DMS53 (cell line): ENCODE results near the gene GNAQ.
"Not testable (repeated sequence)": the region's sequence is repeated elsewhere in the genome, so short reads cannot be mapped to it uniquely, and the experiment has no call there.

Experiments used
- DNase-seq: peaks from one replicate; lab custom pipeline; 2025; lab: John Stamatoyannopoulos, UW

GNAQ gene

DNA sequence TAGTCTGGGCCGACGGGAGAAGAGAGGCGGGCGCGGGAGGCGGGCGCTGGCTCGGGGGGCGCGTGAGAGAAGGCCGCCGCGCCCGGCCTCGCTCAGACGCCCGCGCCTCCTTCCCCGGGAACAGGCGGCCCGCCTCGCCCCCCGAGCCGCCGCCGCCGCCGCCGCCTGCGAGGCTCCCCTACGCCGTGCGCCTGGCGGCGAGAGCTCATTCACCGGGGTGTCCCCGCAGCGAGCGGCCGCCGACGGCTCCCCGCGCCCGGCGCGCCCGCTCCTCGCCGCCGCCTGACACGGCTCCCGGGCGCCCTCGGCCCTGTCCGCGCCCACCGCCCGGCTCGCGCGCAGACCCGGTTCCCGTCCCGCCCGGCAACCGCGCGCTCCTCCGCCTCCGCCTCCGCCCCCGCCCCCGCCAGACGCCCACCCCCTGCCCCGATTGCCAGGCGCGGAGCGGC, at the start of gene GNAQ:
GNAQ (minus strand) TSS at position 368 of the 449 bp plus-strand sequence. CDS start 576 bp downstream, outside the sequence.
- DNase-seq, result peak; percentile 84

DNA sequence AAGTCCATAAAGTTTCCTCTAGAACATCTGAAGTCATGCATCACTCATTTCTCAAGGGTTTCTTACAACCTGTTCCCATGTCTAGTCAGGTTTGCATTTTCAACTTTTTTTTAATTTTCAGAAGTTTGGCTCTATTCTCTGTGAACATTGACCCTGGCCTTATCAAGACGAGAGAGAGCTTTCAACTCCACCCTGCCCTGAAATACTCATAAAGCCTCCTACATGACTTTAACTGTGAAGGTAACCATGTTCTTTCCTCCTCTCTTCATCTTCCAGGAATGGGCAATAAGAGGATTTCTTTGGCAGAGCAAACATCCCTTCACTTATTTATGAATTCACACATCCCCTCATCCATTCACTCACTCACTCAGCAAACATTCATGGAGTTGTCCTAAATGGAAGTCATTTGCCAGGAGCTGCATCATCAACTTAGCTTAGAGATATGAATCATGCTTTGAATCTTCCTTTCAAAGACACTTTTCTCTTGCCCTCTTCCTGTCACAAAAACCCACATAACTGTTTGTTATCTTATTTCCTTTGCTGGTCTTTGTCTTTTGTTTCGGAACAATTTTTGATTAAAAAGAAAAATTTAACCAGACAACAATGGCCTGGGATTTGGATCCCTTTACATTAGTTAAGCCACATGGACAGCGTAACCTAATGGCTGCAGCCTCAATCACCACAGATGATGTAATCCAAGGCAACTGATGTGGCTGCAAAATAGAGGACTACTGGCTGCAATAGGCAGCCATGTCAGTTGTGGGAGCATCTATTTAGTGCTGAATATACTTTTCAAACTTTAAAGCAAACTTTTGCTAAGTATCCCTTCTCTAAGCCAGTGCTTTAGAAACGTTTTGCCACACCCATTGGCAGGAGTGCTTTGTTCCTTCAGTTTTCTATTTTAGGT, 43.0 kb upstream of the GNAQ start:
- peak; percentile 4 for DNase-seq

- DNase-seq, result no peak
Measured at GRCh38 chr9:78073722-78074121, 42.1 kb upstream of the GNAQ start.

DNA sequence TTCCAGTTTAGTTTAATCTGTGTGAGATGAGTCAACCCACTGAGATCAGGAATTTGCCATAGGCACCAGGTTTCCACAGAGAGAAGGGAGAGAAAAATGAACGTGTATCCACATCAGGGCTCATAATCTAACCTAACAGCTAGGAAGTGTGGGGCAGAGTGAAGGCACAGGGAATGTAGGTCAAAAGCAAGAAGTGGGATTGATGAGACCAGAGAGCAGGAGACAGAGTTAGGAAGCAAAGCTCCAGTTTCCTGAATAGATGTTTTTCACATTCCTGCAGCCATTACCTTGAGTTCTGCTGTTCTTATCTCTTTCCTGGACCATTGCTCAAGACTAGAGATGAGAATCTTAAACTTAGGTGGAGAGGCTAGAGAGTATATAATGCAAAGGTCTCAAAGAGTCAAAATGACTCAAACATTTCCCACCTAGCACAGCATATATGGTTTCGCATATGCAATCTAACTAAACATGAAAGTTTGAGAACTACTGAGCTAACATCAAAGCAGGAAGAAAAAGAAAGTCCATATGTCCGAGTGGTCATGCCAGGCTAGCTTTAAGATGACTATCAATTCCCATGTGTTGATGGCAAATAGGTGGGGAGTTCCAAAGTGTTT, 41.1 kb upstream of the GNAQ start:
- DNase-seq, result no peak

DNA sequence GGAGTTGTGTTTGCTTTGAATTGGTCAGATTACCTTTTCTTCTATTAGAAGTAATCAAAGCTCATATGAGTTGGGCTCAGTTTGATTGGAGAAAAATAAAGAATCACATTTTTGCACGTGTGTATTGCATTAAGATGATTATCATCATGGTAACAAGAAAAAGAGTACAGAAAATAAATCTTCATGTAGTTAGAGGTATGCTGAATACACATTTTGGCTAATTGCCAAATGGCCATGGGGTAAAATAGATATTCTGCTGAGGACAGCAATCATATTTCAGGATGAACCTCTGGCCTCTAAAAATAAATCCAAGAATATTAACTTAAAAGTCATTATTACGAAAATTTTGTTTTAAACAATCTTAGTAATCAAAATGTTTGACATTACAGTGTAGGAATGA, 38.9 kb upstream of the GNAQ start:
- DNase-seq, result no peak

DNA sequence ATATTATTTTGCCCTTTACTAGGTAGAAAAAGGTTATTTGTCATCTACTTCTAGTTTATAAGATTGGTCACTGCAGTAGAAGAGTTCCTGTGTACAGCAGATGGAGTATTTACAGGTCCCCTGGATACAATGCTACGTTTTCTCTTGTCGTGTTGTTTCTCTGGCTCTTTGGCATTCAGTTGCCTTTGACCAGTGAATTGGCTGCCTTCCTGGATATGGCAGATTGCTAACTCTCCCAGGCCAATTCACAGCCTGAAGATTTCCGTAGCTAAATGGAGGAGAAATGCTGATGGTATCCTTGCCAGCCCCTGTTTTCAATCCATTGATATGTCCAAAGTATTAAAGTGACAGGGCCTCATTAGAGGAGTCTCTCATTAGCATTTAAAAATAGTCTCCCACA, 32.5 kb upstream of the GNAQ start:
- DNase-seq, result no peak

GRCh38 chr9:78062710-78063109, 31.1 kb upstream of the GNAQ start:
- no peak for DNase-seq

DNA sequence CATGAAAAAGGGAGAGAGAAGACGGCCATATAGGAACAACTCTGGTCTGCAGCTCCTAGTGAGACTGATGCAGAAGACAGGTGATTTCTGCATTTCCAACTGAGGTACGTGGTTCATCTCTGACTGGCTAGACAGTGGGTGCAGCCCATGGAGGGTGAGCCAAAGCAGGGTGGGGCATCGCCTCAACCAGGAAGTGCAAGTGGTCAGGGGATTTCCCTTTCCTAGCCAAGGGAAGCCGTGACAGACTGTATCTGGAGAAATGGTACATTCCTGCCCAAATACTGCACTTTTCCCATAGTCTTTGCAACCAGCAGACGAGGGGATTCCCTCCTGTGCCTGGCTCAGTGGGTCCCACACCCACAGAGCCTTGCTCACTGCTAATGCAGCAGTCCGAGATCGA, 22.6 kb upstream of the GNAQ start:
- not testable (repeated sequence) for DNase-seq

GRCh38 chr9:78053627-78054026, 22.0 kb upstream of the GNAQ start:
- no peak for DNase-seq

- DNase-seq, result no peak
Measured at GRCh38 chr9:78050421-78050820, 18.8 kb upstream of the GNAQ start.

GRCh38 chr9:78049484-78049883, 17.9 kb upstream of the GNAQ start:
- DNase-seq, result no peak

- DNase-seq, result no peak
Measured at GRCh38 chr9:78047106-78047505, 15.5 kb upstream of the GNAQ start.

DNA sequence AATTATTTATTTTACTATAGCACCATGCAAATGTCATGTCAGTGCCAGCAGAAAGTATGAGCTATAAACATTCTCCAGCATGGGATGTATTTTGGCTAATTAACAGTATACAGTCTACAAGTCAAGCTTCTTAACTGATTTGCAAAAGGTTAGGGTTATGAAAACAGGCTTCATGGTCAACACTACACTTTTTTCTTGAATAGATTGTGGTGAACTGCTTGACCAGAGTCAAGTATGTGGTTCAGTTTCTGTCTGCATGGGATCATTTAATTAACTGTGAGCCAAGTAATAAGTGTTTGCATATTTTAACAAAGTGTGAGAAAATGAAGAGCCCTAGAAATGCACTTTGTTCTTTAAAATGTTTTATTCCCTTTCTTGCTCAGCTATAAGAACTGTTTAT, 14.5 kb upstream of the GNAQ start:
- no peak for DNase-seq

DNA sequence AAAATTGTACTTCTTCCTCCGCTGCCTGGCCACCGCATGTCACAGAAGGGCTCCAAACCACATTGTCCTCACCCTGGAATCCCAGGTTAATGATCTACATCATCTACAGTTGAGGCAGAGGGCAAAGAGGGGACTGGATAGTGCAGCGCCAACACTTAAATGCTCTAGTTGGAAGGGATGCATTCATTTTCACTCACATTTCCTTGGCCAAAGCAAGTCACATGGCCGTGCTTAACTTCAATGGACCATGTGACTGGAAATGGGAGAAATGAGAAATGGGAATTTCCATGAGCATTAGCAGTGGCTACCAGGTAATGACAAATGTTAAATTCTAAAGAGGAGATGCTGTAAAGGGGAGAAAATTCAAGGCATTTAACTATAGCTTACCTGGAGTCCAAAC, 13.3 kb upstream of the GNAQ start:
- DNase-seq, result peak; percentile 13

GRCh38 chr9:78044189-78044588, 12.6 kb upstream of the GNAQ start:
- DNase-seq, result peak; percentile 87

DNA sequence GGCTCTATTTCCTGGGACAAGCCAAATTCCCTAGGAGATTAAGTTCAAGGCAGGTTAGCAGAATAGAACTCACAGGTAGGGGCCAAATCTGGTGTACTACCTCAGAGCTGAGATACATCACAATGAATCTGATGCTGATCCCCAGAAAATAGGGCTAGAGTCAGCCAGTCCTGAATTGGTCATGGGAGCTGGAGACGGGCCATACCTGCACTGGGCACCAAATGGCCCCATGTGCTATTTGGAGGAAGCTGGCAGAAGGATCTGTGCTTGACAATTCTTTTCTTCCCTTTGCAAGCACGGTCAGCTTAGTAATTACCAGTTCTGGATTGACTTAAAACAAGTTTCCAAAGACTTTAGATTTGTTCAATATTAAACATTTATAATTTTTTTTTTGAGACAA, 10.4 kb upstream of the GNAQ start:
- DNase-seq, result no peak

DNA sequence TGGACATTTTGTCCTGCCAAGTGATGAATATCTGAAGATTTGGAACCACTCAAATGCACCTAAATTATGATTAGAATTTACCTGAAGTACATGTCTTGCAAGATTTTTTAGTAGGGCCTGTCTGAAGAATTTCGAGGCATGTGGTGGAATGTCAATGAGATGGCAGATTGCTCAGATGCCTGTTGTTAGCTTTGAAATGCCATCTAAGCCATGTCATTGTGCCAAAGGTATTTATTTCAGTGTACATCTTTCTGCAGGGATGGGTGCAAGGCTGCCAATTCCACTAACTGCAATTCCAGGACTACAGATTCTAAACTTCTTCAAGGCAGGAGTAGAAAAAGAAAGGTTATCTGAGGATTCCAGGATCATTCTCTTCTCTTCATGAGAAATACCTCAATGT, 9.1 kb upstream of the GNAQ start:
- no peak for DNase-seq

- DNase-seq, result no peak
Measured at GRCh38 chr9:78038620-78039300, 7.1 kb upstream of the GNAQ start.

DNA sequence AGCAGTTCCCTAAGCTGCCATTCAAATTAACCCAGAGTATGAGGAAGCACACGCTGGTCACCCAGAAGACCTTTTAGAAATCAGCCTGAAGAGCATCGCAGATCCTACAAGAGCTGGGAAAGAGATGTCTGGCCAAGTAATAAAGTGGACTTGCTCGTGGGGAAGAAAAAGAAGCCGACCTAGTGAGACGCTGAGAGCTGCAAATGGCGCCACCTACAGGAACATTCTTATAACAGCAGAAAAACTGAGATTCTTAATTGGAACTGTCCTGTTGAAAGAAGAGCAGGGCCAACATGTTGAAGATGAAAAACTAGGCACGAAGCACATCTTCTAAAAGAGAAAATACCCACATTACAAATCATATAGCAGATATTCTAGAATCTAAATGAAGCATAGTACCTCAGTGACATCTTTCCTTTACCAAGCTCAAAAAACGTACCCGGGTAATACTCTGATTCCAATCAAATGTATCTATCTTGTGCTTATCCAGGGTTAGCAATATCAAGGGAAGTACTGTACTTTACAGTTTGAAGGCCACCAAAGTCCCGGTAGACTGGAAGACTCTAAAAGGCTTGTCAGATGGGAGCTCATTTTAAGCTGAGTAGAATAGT, 3.9 kb upstream of the GNAQ start:
- DNase-seq, result peak; percentile 83

DNA sequence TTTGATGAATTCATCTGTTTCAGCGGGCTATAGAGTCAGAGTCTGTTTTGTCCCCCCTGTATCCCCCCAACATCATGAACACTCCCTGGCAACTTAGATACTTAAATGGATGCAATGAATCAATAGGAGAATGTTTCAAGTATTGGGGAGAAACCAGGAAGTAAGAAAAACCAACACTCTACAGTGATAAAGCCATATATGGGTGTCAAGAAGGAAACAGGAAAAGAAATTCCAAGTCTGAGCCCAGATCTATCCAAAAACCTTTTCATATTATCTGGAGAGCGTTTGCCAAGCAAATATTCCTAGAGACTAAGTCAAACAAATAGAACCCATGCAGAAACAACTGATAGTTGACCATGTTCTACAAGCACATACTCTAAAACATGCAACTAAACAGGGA, 2.3 kb upstream of the GNAQ start:
- DNase-seq, result peak; percentile 83

- peak; percentile 66 for DNase-seq
Measured at GRCh38 chr9:78032730-78033457, 1.3 kb upstream of the GNAQ start.
